Activated CD4-positive, CD25-positive, alpha-beta regulatory T cell treated with anti-CD3 and anti-CD28 coated beads, Interleukin-2, amount 50 U/mL, for 72 hours (primary cell): ENCODE data around the gene CDH2.

ENCODE experiments used
- DNase-seq: peaks from one replicate; pipeline ENCODE4 v3.0.0; 2021

Gene CDH2

DNA sequence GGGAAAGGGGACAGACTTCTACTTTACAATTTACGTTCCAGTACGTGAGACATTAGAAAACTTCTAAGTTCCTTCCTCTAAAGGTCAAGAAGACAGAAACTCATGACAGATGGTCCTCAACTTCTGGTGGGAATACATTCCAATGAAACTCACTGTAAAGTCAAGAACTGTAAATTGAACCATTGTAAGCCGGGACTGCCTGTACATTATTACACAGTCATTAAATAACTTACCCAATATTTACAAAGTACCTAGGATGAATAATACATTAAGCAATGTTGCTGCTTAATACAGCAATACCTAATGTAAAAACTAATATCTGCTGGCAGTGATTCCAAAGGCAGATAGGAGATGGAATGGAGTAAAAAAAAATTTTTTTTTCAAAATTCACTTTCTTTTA, 51.9 kb downstream of the CDH2 start:
- no peak for DNase-seq

DNA sequence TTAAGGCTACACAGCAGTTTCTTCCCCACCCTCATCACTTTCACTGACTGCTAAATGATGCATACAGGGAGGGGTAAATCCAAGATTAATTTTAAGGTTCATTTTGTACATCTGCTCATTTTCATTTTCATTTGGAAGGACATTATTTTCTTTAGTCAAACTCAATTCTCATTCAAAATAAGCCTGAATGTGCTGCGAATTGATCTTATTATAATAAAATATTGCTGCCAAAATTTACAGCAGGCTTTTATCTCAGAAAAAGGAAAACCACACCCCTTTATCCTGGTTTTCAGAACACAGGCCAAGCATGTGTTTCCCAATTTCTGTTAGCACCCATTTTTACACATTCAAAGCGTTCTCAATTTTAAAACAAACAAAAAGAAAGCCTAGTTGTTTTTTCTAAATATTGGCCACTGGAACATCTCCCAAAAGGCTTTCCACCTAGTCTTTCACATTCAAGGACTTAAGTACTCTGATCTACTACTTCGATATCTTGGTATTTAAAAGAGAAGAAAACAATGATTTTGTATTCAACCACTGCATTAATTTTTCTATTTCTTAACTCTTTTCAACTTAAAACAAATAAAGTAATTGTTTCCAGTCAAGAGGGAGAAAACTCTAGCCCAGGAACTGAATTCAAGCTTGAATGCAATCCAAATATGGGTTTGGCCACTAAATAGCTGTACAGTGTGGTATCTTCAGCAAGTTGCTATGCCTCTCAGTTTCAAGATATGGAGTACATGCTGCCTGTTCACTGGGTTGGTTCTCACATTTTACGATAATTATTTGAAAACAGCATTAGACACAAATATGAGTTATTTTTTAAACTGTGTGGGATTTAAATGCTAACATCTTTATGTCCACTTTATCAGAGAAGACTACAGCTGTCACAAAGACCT, 52.5 kb downstream of the CDH2 start:
- DNase-seq: no peak

DNA sequence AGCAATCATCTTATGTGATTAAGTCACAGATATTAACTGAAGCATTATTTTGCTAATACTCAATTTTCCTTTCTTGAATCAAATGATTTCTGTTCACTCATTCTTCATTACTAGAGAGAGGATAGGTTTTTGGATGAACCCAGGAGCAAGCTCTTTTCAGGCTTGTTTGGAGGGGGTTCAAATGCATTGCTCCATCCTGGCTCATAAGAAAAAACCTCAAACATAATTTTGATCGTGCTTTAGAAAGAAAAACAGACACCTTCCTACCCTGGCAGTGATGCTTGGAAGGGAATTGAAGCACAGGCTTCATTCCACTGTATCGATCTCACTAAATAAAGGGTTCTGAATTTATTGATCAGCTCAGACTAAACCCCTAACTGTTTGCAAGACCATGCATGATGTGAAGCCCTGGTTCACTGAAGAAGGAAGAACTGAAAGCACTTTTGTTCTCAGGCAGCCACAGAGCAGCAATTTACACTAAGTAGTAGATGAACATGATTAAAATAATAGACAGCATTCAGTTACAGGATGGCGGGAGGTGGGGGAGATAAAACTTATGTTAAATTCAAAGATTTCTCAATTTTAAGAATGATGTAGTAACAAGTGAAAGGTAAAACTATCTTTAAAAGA, 53.4 kb downstream of the CDH2 start:
- no peak for DNase-seq

DNA sequence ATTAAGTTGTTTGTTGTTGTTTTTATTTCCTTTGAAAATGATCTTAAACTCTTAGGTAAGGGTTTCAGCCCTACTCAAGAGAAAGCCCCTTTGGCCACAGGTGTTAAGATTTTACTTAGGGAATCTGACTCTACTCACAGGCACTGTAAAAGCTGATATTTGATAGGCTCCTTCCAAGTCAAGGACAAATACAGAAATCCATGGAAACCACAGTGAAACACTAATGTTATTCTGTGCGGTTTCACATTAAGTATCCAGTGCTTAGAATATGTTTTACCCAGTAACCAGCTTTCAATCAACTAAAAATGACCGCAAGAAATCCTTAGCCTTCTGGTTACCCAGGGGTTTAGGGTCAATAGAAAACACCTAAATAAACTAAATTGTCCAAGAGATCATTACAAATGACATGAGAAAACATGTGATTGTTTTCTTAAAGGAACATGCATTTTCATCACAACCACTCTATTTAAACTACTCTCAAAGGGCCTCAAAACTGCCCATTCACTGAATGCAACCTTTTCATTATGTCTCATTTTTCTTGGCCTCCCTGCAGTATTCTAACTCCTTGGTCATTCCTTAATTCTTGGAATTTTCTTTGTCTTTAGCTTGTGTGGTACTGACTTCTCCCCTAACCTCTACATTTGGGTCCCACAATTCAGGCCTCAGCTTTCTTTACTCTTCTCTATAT, 56.0 kb downstream of the CDH2 start:
- DNase-seq: no peak

DNA sequence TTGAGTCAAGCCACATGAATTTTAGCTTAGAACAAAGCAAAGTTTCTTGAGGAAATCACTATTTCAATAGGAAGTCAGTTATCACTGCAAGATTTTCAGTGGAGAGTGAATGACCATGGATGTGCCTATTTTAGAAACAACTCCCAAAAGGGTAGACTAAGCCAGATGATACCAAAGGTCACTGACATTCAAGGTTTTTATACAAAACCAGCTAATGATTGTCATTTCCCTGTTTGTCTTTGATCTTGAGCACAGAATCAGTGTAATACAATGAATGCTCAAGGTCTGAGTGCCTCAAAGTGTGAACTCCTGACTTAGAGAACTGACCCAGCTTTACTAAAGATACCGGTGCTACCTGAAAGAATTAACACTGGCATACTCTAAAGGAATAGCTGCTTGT, 60.5 kb downstream of the CDH2 start:
- no peak for DNase-seq

DNA sequence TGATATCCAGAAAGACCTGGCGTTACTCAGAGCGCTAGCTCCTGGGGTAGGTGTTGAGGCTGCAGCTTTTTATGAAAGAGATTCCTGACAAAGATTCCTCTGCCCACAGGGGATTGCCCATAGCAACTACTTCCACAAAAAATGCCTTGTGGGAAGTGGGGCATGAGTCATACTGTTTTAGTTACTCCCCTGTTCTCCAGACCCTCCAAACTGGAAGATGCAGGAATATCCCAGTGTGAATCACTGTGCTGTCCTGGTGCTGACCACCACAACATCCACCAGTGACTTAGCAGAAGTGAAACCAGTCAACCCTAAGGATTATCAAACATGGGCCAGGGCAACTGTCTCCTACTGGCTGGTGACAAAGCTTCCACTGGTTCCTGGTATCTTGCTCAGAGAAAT, 61.8 kb downstream of the CDH2 start:
- no peak for DNase-seq

DNA sequence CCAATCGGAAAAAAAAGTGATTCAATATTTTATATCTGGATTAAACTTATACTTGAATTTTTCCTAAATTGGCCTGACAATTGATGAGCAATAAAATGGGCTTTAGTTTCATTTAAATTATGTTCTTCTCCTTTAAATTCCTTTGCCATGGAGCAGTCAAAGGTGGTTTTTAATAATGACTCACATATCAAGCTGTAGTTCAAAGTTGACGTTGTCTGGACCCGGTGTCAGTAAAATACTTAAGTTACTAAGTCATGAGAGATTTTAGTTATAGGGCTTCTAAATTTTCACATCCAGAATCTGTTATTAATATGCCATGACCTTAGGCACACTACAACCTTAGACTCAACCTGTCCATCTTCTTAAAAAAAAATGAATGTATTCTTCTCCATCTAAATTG, 62.5 kb downstream of the CDH2 start:
- no peak for DNase-seq

DNA sequence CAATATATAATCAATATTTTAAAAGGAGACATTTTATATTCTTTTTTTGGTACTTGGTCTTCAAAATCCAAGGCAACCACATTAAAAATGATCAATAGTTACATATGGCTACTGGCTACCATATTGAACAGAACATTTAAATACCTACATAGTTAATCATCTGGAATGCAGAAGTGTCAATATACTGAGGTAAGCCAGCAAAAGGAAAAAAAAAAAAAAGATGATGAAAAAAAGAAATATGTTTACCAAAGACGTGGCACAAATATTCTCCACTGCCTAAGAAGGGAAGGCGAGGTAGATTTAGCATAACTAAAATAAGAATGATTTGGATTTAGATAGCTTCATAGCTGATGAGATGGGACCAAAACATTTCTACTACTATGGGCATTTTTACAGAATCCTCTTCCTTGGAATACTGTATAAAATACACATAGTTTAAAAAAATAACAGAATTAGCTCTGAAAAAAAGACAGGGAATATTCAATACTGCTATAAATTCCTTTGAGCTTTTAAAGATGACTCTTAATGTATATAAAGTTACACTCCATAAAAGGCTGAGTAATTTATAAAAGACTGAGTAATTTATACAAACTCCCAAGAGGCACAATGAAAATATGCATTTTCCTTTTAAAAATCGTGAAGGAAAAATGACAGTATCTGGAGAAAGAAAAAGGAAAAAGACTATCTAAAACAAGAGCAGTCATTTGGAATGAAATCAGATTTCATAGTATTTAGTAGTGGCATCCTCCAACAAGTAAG, 63.5 kb downstream of the CDH2 start:
- DNase-seq: no peak

DNA sequence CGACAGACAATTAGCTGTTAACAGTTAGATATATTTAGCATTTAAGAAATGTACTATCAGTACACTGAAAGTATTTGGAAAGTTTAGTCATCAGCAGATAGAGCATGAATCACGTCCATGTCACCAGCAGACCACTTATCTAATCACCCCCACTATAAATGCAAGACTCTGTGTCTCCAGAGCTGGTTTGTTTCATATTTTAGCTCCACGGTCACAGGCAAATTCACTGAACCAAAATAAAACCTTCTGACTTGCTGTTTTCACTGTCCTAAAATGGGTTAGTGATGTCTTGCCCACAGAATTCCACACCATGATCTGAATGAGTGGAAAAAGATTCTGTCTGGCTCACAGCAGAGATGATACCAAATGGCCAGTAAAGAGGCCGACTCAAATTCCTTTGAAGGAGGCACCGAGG, 64.9 kb downstream of the CDH2 start:
- DNase-seq: no peak

DNA sequence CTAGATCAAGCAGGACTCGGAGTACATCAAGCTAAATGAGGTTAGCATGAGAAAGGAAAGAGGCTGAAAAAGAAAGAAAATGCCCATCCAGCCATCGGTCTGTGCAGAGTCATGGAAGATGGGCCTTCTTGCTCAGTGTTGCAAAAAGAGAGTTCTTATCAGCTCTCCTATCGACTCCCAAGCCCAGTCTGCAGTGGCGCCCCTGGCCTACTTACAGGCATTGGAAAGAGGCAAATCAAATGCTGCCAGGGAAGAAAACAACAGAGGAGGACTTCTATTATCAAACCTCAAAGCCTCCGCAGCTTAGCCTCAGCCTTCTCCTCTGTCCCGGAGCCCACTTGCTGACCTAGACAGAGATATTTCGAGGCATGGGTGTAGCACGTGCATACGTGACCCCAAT, 66.0 kb downstream of the CDH2 start:
- no peak for DNase-seq

DNA sequence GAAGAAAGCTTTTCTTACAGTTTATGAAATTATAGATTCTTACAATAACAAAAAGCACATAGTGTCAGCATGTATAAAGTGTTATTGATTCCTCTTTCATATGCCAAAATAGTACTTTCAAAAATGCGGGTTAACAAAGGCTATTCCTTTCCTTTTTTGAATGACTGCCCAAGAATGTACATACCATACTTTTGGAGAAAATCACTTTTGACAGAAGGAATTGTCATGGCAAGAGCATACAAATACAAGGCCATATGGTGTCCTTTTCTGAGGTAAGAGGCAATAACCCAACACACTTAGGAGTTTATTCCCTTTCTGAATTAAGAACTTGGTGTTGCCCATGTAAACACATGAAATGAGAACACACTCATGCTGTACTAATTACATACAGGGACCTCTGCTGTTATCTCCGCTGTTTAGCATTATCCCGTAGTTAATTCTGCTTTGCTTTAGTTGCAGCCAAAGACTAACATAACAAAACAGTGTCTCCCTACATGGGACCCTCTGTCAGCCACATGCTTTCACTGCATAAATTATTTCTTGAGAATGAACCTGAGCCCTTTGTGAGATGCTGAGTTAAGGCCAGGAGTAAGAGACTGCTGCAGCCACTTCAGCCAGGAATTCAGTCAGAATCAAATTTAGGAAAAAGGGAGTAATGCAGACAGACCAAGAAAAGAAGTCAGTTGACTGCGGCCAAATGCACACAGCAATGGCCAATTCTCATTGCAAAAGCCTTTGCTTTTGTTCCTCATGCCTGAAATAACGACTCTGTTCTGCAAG, 67.0 kb downstream of the CDH2 start:
- no peak for DNase-seq

DNA sequence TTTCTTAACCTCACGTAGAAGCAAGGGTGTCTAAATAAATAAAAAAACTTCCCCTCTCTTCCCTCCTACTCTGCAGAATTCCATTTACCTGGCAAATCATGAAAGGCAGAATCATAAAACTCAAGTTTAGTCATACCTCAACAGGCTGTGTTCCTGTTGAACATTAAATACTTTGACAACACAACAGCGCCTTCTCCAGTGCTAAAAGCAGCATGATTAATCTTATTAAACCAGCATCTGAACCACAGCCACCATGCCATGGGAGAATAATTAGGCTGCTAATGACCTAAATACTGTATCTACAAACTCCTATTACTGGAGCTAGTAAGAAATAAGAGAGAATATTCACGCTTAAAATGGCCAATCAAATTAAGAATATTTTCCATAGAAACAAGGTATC, 68.1 kb downstream of the CDH2 start:
- DNase-seq: no peak

DNA sequence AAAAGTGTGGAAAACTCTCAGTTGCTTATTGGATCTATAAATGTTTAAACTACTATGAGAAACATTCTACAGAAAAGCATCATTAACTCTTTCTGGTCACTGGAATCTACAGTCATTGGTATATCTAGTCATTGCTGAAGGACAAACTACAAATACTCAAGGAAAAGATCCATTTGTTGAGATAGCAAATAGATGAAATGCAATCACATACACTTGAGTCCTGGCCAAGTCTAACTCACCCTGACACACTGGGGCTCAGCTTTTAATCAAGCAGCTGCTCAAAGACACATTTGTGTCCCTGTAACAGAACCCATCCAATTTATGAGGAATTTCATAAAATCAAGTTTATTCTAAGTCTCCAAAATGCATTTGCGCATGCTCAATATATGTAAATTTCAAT, 68.7 kb downstream of the CDH2 start:
- no peak for DNase-seq

DNA sequence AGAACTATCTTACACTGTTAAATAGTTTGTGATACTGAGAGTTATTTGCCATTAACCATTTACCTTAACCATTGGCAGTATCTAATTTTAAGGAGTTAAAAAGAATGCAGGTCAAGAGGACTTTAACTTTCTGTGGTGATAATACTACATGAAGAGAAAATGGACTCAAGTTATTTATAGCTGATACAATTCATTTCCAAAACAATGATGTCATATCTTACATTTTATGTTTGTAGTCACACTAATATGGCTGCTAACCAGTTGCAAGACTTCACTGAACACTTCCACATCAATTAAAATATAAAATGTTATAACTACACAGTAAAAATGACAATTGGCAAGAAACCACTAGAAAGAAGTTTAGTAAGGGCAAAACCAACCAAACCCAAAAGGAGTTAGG, 77.7 kb downstream of the CDH2 start:
- DNase-seq: no peak

DNA sequence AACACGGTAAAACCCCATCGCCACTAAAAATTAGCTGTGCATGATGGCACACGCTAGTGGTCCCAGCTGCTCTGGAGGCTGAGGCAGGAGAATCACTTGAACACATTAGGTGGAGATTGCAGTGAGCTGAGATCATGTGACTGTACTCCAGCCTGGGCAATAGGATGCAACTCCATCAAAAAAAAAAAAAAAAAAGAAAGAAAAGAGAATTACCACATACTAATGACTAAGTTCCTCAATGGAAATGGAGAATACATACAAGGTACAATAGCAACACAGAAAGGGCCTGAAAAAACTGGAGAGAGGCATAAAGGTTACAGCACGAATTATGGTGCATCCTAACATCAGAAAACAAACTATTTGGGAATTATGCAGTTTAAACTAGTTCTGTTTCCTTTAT, 81.3 kb downstream of the CDH2 start:
- DNase-seq: no peak

DNA sequence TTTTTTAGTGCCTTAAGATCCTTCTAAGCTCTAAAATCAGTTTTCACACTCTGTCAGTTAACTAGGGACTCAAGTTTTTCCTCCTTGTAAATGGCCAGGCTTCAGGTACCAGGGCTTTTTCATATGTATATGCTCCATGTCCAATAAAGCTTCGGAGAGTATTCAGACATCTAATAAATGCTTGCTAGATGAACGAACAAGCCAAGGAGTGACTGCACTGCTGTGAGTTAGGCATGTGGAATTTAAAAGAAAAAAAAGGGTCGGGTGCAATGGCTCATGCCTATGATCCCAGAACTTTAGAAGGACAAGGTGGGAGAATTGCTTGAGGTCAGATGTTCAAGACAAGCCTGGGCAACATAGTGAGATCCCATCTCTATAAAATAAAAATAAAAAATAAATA, 81.9 kb downstream of the CDH2 start:
- no peak for DNase-seq

DNA sequence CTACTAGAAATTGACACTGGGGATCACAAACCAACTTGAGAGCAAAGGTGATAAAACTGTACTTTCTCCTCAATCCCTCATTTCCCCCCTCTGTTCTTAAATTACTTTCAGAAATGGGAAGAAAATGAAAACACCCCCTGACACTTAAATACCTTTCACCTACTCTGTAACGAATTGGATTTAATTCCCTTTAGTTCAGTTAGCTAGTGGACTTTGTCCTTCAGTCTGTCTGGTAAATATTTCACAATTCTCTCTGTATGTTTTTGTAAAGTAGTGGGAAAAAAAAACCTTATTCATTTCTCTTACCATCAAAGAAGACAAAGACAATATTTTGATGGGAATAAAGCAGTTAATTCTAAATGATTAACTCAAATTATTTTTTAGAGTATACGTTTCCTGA, 85.7 kb downstream of the CDH2 start:
- DNase-seq: no peak

DNA sequence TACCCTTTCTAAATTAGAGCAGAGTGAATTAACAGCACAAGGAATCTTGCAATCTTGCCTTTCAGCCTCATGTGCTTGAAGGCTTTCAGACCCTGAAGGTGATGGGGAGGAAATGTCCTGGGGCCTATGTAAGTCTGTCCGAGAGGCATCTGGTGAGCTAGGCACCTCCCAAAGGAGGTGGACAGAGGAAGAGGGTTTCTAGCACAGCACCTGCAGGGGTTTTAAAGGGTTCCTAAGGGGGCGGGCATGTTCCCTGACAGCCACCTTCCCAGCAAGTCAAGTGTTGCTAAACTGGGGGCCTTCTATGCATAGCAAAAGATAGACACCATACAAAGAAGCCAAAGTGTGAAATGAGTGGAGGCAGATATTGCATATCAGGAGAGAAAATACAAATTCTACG, 88.5 kb downstream of the CDH2 start:
- no peak for DNase-seq

DNA sequence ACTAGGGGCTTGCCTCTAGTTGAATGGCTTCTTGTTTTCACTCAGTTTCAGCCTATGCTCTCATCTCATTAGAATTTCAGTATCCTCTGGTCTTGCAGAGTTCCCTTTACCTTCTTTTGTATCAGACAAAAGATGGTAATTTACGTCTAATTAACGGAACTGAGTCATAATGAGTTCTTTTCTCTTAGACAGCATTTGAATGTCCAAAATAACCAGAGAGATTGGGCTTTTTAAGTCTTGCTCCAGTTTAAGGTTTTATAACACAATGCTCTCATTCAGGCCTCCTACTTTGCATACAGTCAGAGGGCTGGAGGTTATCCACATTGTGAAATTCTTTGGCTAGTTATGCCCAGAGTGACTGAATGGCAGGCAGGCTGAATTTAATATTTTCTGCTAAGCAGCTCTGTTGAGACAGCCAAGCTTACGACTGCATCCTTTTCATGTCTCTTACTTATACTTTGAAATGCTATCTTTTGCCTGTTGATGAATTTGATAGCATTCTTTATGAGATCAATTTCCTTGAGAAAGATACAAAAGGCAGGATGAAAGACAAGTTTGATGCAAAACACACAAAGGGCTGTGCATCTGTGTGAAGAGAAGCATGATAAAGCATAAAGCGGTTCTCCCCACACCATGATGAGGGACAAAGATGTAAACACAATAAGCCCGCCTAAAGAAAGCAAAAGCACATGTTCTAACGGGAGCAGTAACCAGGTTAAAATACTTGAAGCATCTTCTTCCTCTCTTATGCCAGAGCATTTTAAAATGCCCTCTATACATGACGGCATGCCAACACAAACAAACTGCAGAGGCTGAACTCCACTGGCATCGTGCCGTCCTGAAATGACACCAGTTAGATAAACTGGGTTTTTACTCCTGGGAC, 90.0 kb downstream of the CDH2 start:
- no peak for DNase-seq

DNA sequence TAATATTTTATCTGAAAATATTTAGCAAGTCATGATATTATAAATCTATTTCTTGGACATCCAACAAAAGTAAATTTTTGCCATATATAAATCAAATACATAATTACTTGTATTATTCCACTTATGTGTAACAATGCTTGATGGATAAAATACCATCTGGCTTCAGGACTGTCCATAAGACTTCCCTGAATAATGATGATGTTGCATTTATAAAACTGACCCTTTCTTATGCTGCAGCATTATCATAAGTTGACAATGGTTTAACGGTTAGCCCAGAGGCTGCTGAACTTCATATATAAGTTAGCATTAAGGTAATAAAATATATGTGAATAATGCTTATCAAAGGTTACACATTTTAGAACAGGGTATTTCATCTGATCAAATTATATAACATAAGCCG, 95.4 kb downstream of the CDH2 start:
- DNase-seq: no peak

DNA sequence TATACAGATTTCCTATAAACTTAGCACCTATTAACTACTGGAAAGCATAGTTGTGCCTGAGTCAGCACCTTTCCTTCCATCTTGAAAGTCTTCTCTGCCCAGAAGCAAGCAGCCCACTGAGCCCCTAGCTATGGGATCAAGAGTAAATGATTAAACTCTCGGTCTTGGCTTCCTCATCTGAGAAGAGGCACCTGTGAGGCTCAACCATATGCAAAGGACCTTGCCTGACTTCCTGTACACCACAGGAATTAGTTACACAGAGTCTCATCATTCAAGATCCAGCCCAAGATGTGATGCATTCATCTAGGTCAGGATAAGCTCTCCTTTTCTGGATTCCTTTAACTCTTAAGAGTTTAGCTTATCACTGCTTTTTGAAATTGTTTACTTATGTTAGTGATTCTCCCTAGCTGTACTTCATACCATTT, 96.0 kb downstream of the CDH2 start:
- DNase-seq: no peak
